GM12878 (cell line): ENCODE data around the gene CBX2.

Experiments
- NBN ChIP-seq: fragments of 450-650 bp; IDR thresholded peaks from 2 replicates; pipeline ENCODE4 v1.6.1; 2016
- NR2C2 ChIP-seq: IDR thresholded peaks from 2 replicates; pipeline ENCODE4 v1.6.1; 2011; ENCODE audit warnings: borderline replicate concordance, low read depth; ENCODE audit not compliant: control insufficient read depth, insufficient read length
- RFX5 ChIP-seq: IDR thresholded peaks from 2 replicates; pipeline ENCODE4 v1.6.1; 2011; ENCODE audit warnings: low read depth, low read length, improper control_type of control experiment
- TF ChIP-seq, protein P1 (sequence below), 3 experiments: IDR thresholded peaks in 2 of 3; conservative IDR thresholded peaks in 1 of 3; 2 replicates each; pipeline ENCODE4 v1.5.1; 2011; ENCODE audit warnings: low read depth in 3 of 3, low read length in 3 of 3, mild to moderate bottlenecking in 3 of 3, control low read depth in 2 of 3, moderate library complexity in 2 of 3, inconsistent platforms in 1 of 3, mixed read lengths in 1 of 3; ENCODE audit not compliant: control insufficient read depth in 2 of 3, insufficient read depth in 1 of 3; ENCODE audit errors: extremely low read depth in 1 of 3
- TF ChIP-seq, protein P2 (sequence below): IDR thresholded peaks from 2 replicates; pipeline ENCODE4 v1.6.1; 2011; ENCODE audit warnings: low read depth, mild to moderate bottlenecking, low read length, moderate library complexity, borderline replicate concordance; ENCODE audit errors: extremely low read depth

DNA sequence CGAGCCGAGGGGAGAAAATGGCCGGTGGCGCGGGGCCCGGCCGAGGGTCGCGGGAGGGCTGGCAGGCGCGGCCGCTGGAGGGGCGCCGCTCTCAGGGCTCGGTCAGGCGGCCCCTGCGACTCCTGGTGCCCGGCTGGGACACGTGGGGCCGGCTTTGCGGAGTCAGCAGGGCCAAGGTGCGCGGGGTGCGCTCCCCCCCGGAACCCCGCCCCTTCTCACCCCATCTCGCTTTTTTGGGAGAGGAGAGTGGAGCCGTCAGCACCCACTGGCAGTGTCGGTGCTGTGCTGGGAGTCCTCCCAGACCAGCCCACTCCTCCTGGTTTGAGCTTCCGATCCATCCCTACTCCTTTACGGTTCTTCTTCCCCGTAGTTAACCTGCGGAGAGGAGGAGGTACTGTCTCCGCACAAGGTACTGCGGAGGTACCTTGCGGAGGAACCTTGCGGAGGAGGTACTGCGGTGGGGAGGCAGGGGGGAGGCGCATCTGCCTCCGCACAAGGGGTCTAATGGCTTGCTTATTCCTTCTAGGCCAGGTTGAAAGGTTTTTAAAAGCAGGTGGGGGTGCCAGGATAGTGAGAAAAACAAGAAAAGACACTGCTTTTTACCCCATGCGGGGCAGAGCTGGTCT, 38.0 kb downstream of the CBX2 start:
- TF ChIP-seq, protein P1, sequence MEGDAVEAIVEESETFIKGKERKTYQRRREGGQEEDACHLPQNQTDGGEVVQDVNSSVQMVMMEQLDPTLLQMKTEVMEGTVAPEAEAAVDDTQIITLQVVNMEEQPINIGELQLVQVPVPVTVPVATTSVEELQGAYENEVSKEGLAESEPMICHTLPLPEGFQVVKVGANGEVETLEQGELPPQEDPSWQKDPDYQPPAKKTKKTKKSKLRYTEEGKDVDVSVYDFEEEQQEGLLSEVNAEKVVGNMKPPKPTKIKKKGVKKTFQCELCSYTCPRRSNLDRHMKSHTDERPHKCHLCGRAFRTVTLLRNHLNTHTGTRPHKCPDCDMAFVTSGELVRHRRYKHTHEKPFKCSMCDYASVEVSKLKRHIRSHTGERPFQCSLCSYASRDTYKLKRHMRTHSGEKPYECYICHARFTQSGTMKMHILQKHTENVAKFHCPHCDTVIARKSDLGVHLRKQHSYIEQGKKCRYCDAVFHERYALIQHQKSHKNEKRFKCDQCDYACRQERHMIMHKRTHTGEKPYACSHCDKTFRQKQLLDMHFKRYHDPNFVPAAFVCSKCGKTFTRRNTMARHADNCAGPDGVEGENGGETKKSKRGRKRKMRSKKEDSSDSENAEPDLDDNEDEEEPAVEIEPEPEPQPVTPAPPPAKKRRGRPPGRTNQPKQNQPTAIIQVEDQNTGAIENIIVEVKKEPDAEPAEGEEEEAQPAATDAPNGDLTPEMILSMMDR (IDR thresholded peaks at IDR 0.05 in 2 of 3, conservative IDR thresholded peaks at IDR 0.05 in 1 of 3; ENCODE audit: control insufficient read depth in 2 of 3, extremely low read depth in 1 of 3, insufficient read depth in 1 of 3, low read depth in 3 of 3, low read length in 3 of 3) = no peak
- TF ChIP-seq RFX5 (no peak), NR2C2 (no peak), NBN (no peak)
- TF ChIP-seq, protein P2, sequence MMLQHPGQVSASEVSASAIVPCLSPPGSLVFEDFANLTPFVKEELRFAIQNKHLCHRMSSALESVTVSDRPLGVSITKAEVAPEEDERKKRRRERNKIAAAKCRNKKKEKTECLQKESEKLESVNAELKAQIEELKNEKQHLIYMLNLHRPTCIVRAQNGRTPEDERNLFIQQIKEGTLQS = no peak
